Tibial nerve (tissue), 4 donors: ENCODE data around the gene PC. TPM values are rescaled to one million over a fixed set of nuclear protein-coding genes. Genes with fewer than 3 reads are reported as not detected.
"Not testable (repeated sequence)": the region's sequence is repeated elsewhere in the genome, so short reads cannot be mapped to it uniquely, and the experiment has no call there.

Experiments
- DNase-seq, 2 donors: peaks; one replicate each; pipeline ENCODE4 v3.0.0-alpha.2; 2019; ENCODE audit warnings: low spot score in 2 of 2
- H3K27ac ChIP-seq, 4 donors: fragments of 200-600 bp; sonication (generic) in 3 of 4; one replicate each; pipeline ENCODE4 v1.5.1; 2017 to 2019; ENCODE audit warnings: mild to moderate bottlenecking in 1 of 4
- H3K27me3 ChIP-seq, 2 donors: fragments of 200-600 bp; sonication (generic) in 1 of 2; one replicate each; pipeline versions ENCODE4 v1.5.1 to v1.6.0; 2017 to 2019
- H3K36me3 ChIP-seq, 3 donors: fragments of 200-600 bp; sonication (generic); one replicate each; pipeline ENCODE4 v1.5.1; 2018 to 2019
- H3K4me1 ChIP-seq, 4 donors: fragments of 200-600 bp; sonication (generic) in 3 of 4; one replicate each; pipeline ENCODE4 v1.5.1; 2017 to 2019
- H3K4me3 ChIP-seq, 4 donors: fragments of 200-600 bp; sonication (generic) in 3 of 4; one replicate each; pipeline ENCODE4 v1.5.1; 2017 to 2019; ENCODE audit warnings: mild to moderate bottlenecking in 1 of 4, moderate library complexity in 1 of 4
- H3K9me3 ChIP-seq, 4 donors: fragments of 200-600 bp; sonication (generic) in 3 of 4; one replicate each; pipeline ENCODE4 v1.5.1; 2017 to 2019
- EP300 ChIP-seq, 2 donors: sonication (generic); formaldehyde crosslinking; IDR thresholded peaks; one replicate each; pipeline ENCODE4 v1.6.1; 2017; ENCODE audit warnings: antibody characterized with exemption in 2 of 2, mild to moderate bottlenecking in 1 of 2
- POLR2A ChIP-seq, 2 donors: fragments of 450-650 bp; IDR thresholded peaks; one replicate each; pipeline ENCODE4 v1.6.1; 2017; ENCODE audit warnings: antibody characterized with exemption in 2 of 2, mild to moderate bottlenecking in 2 of 2, moderate library complexity in 2 of 2
- WGBS, 2 donors: methylation state at CpG; one replicate each; pipeline ENCODE4 v1.1.5; 2018; 5-methylcytosine and 5-hydroxymethylcytosine counted together
- total RNA-seq, 4 donors: library from RNA; depleted of rRNA; stranded (reverse); fragments of >200 nt; gene quantifications; one replicate each; pipeline ENCODE4 v1.1.0, GENCODE V29; 2016
- TF ChIP-seq, protein P1 (sequence below), 5 experiments: fragments of 200-600 bp in 3 of 5; fragments of 450-650 bp in 2 of 5; sonication (generic) in 3 of 5; IDR thresholded peaks; one replicate each; pipeline ENCODE4 v1.5.1; 2016 to 2019; ENCODE audit warnings: antibody characterized with exemption in 5 of 5, mild to moderate bottlenecking in 3 of 5, moderate library complexity in 2 of 5

The PC gene
- total RNA-seq, 4 donors from 2014 or later = 82.5 to 135 (median 90.2) TPM

DNA sequence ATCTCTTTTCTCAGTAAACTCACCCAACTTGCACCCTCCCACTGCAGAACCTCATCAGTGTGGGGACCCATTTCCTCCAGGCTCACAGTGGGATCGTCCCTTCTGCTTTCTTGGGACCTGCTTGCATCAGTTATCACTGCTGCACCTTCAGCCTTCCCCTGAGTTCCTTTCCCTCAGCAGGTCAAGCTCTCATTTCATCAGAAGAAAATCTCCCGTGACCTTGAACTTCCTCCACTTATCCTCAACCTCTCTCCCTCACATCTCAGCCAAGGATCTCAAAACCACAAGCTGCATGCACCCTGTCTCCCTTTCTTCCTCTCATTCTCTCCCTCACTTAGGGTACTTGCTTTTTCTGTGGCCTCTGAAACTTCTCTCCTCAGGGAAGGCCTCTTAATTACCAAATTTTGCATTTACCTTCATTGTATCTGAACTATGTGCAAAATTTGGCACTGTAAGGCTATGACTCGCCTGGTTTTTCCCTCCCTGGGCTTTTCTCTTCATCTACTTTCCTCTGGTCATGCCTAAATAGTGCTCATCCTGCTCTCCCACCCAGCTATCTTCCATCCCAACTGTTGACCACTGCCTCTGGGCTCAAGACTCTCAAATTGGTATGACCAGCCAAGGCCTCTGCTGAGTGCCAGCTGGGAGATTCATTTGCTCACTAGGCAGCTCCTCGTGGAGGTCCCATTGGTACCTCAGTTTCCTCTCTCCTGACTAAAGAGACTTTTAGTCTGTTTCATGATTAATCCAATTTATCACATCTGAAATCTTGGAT, 117.7 kb downstream of the PC start:
- WGBS, 2 donors = 80 to 90% methylated on average over 4 of the region's 4 CpGs
- no peak for DNase-seq
- TF ChIP-seq POLR2A (IDR thresholded peaks at IDR 0.05) (no peak), EP300 (IDR thresholded peaks at IDR 0.05) (no peak)
- TF ChIP-seq, protein P1, sequence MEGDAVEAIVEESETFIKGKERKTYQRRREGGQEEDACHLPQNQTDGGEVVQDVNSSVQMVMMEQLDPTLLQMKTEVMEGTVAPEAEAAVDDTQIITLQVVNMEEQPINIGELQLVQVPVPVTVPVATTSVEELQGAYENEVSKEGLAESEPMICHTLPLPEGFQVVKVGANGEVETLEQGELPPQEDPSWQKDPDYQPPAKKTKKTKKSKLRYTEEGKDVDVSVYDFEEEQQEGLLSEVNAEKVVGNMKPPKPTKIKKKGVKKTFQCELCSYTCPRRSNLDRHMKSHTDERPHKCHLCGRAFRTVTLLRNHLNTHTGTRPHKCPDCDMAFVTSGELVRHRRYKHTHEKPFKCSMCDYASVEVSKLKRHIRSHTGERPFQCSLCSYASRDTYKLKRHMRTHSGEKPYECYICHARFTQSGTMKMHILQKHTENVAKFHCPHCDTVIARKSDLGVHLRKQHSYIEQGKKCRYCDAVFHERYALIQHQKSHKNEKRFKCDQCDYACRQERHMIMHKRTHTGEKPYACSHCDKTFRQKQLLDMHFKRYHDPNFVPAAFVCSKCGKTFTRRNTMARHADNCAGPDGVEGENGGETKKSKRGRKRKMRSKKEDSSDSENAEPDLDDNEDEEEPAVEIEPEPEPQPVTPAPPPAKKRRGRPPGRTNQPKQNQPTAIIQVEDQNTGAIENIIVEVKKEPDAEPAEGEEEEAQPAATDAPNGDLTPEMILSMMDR (IDR thresholded peaks at IDR 0.05) = no peak

DNA sequence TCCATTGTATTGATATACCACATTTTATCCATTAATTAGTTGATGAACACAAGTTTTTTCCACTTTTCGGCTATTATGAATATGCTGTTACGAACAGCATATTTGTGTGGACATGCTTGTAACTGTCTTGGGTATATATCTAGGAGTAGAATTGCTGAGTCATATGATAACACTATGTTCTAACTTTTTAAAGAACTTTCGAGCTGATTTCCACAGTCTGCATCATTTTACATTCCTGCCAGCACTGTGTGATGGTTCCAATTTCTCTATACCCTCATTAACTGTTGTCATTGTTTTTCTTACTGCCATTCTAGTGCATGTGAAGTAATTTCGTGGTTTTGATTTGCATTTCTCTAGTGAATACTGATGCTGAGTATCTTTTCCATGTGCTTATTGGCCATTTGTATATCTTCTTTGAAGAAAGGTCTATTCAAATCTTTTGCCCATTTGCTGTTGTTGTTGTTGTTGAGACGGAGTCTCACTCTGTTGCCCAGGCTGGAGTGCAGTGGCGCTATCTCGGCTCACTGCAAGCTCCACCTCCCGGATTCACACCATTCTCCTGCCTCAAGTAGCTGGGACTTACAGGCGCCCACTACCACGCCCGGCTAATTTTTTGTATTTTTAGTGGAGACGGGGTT, 122.3 kb downstream of the PC start:
- TF ChIP-seq EP300 (IDR thresholded peaks at IDR 0.05) = no peak
- no peak for TF ChIP-seq POLR2A (IDR thresholded peaks at IDR 0.05)
- TF ChIP-seq, protein P1 (IDR thresholded peaks at IDR 0.05) = no peak
- H3K9me3 ChIP-seq = no peaks in the 10 kb centered on the region
- WGBS, 2 donors = 85 to 86% methylated on average over 12 of the region's 12 CpGs
- H3K4me1 ChIP-seq = peaks cover 0 to 32% (median 2%) of the 10 kb centered on the region in 4 donors
- no peaks in the 10 kb centered on the region for H3K27me3 ChIP-seq
- no peak for DNase-seq
- H3K36me3 ChIP-seq = peaks cover 0 to 27% (median 0%) of the 10 kb centered on the region in 3 donors
- no peak overlapping the region for H3K27ac ChIP-seq
- H3K4me3 ChIP-seq = no peak overlapping the region

More for the DNA sequence above, 117.7 kb downstream of the PC start:
- Histone ChIP-seq H3K27me3 (no peaks in the 10 kb centered on the region), H3K4me3 (no peak overlapping the region), H3K27ac (no peak overlapping the region), H3K9me3 (no peaks in the 10 kb centered on the region), H3K36me3 (peaks cover 0 to 37% (median 0%) of the 10 kb centered on the region in 3 donors), H3K4me1 (peaks cover 0 to 57% (median 27%) of the 10 kb centered on the region in 4 donors)

DNA sequence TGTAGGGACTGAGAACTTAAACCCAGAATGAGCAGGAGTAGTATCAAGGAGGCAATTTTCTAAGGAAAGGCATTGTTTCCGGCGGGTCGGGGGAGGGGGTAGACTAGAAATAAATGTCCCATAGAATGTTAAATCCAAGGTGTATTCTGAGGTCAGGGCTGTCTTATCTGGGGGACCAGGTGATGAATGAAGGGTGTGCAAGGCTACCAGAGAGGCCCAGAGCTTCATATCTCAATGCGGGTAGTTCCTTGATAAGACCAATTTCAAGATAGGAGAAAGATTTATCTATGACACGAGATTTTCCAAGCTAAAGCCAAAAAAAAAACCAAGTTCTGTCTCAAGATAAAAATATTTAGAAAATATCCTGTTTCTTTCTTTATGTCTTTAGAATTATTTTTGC, 123.2 kb downstream of the PC start:
- Histone ChIP-seq H3K9me3 (no peaks in the 10 kb centered on the region), H3K27ac (no peak overlapping the region), H3K36me3 (peaks cover 0 to 22% (median 0%) of the 10 kb centered on the region in 3 donors), H3K4me1 (peaks cover 0 to 23% (median 0%) of the 10 kb centered on the region in 4 donors), H3K27me3 (no peaks in the 10 kb centered on the region), H3K4me3 (no peak overlapping the region)
- no peak for DNase-seq
- WGBS, 2 donors = 68 to 75% methylated on average over 5 of the region's 5 CpGs
- no peak for TF ChIP-seq EP300 (IDR thresholded peaks at IDR 0.05)
- no peak for TF ChIP-seq POLR2A (IDR thresholded peaks at IDR 0.05)
- TF ChIP-seq, protein P1 (IDR thresholded peaks at IDR 0.05) = no peak

DNA sequence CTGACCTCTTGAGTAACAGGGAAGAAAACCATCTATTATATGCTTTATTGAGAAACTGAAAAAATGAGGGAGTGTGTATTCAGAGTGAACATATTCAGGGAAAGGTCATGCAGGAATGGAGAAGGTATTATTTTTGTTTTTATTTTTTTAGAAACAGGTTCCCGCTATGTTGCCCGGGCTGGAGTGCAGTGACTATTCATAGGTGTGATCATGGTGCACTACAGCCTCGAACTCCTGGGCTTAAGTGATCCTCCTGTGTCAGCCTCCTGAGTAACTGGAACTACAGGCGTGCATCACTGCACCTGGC, 123.7 kb downstream of the PC start:
- DNase-seq = no peak
- H3K9me3 ChIP-seq = no peaks in the 10 kb centered on the region
- no peak for TF ChIP-seq POLR2A (IDR thresholded peaks at IDR 0.05)
- TF ChIP-seq, protein P1 (IDR thresholded peaks at IDR 0.05) = no peak
- TF ChIP-seq EP300 (IDR thresholded peaks at IDR 0.05) = no peak
- H3K36me3 ChIP-seq = peaks cover 0 to 21% (median 0%) of the 10 kb centered on the region in 3 donors
- H3K4me1 ChIP-seq = peaks cover 0 to 19% (median 0%) of the 10 kb centered on the region in 4 donors
- H3K27me3 ChIP-seq = no peaks in the 10 kb centered on the region
- 67 to 71% methylated on average over 4 of the region's 4 CpGs for WGBS, 2 donors
- no peak overlapping the region for H3K27ac ChIP-seq
- no peak overlapping the region for H3K4me3 ChIP-seq

DNA sequence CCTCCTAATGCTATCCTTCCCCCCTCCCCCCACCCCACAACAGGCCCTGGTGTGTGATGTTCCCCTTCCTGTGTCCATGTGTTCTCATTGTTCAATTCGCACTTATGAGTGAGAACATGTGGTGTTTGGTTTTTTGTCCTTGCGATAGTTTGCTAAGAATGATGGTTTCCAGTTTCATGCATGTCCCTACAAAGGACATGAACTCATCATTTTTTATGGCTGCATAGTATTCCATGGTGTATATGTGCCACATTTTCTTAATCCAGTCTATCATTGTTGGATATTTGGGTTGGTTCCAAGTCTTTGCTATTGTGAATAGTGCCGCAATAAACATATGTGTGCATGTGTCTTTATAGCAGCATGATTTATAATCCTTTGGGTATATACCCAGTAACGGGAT, 133.6 kb downstream of the PC start:
- DNase-seq, H3K4me3 ChIP-seq, H3K27me3 ChIP-seq, H3K9me3 ChIP-seq, H3K27ac ChIP-seq, H3K4me1 ChIP-seq: not testable (repeated sequence)
- H3K36me3 ChIP-seq = peaks cover 0 to 22% (median 0%) of the 10 kb centered on the region in 3 donors
- WGBS, 2 donors = 98 to 99% methylated on average over 4 of the region's 4 CpGs
